ENCODE data around the gene SYNDIG1.

SYNDIG1 gene

GRCh38 chr20:24648919-24649318 is 179.5 kb downstream of the SYNDIG1 start:
- no peak overlapping the region for H2BK15ac ChIP-seq (replicated peaks; ENCODE audit: low read depth)
- H3K56ac ChIP-seq (ENCODE audit: low read length), result no peak overlapping the region
- no peak overlapping the region for H4K8ac ChIP-seq (ENCODE audit: low read depth, low read length)
- H3K4me1 ChIP-seq (ENCODE audit: control insufficient read depth, low read depth, low read length), result no peaks in the 10 kb centered on the region
- no peak overlapping the region for H2BK5ac ChIP-seq (ENCODE audit: low read length)
- no peaks in the 10 kb centered on the region for H3K27me3 ChIP-seq (ENCODE audit: insufficient read depth, low read length, poor library complexity)
- no peak overlapping the region for H2BK120ac ChIP-seq (ENCODE audit: low read depth, low read length)
- WGBS (ENCODE audit: extremely low coverage, insufficient coverage, low lambda C conversion rate), result no CpG with 5 or more reads among the region's 2 CpGs
- no peaks in the 10 kb centered on the region for H3K36me3 ChIP-seq (ENCODE audit: control insufficient read depth, insufficient read depth, low read length)
- H4K5ac ChIP-seq (ENCODE audit: low read length), result no peak overlapping the region
- H3K23ac ChIP-seq (ENCODE audit: low read length), result peak overlapping the region; percentile 51
- no peaks in the 10 kb centered on the region for H3K79me2 ChIP-seq (ENCODE audit: control insufficient read depth, insufficient read depth, low read length)
- no peak overlapping the region for H3K4ac ChIP-seq (ENCODE audit: low read depth, low read length)
- no peaks in the 10 kb centered on the region for H3K79me1 ChIP-seq (ENCODE audit: low read length)
- H3K27ac ChIP-seq (ENCODE audit: low read depth, low read length), result no peak overlapping the region
- no peak overlapping the region for H2AK5ac ChIP-seq (ENCODE audit: low read length)
- H3K18ac ChIP-seq (ENCODE audit: low read length), result no peak overlapping the region
- no peak overlapping the region for H3K4me3 ChIP-seq (ENCODE audit: low read length)
- DNase-seq, result no peak
- H3K4me2 ChIP-seq (ENCODE audit: low read length), result no peak overlapping the region
- H3K9ac ChIP-seq (ENCODE audit: low read length), result no peak overlapping the region

DNA sequence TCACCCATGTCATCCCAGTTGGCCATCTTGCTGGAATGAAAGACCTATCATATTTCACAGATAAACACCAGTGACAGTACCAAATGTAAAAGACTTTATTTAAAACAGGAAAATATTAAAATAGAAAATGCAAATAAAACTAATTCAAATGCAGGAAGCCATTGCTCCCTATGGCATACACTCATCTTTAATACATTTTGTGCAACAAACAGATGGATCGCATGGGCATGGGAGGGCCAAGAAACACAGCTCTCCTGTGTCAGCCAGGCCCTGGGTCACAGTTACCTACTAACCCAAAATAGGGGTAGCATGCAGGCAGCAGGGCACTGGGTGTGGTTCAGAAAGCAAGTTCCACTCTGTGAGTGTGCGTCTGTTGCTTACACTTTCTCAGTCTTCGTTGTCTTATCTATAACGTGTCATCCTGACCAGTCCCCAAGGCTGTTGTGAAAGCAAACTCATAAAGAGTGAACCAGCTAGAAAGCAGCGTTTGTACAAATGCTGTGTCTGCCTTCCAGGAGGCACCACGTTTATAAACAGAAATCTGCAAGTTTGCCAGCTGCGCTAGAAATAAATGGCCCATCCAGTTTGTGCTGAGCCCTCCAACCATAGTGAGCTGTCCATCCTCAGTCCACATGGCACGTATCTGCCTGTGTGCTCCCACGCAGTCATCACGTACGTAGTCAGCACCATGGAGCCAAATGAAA is 180.5 kb downstream of the SYNDIG1 start:
- H3K18ac ChIP-seq (ENCODE audit: low read length), result no peak overlapping the region
- H3K36me3 ChIP-seq (ENCODE audit: control insufficient read depth, insufficient read depth, low read length), result no peaks in the 10 kb centered on the region
- H2BK120ac ChIP-seq (ENCODE audit: low read depth, low read length), result no peak overlapping the region
- no peak overlapping the region for H4K8ac ChIP-seq (ENCODE audit: low read depth, low read length)
- no peak overlapping the region for H3K27ac ChIP-seq (ENCODE audit: low read depth, low read length)
- H3K56ac ChIP-seq (ENCODE audit: low read length), result no peak overlapping the region
- H2AK5ac ChIP-seq (ENCODE audit: low read length), result no peak overlapping the region
- no peak overlapping the region for H2BK5ac ChIP-seq (ENCODE audit: low read length)
- no peaks in the 10 kb centered on the region for H3K79me1 ChIP-seq (ENCODE audit: low read length)
- no peak overlapping the region for H3K4me3 ChIP-seq (ENCODE audit: low read length)
- DNase-seq, result no peak
- no peak overlapping the region for H3K9ac ChIP-seq (ENCODE audit: low read length)
- H3K4me1 ChIP-seq (ENCODE audit: control insufficient read depth, low read depth, low read length), result no peaks in the 10 kb centered on the region
- H3K23ac ChIP-seq (ENCODE audit: low read length), result no peak overlapping the region
- no peaks in the 10 kb centered on the region for H3K27me3 ChIP-seq (ENCODE audit: insufficient read depth, low read length, poor library complexity)
- no peak overlapping the region for H3K4me2 ChIP-seq (ENCODE audit: low read length)
- no peak overlapping the region for H3K4ac ChIP-seq (ENCODE audit: low read depth, low read length)
- H4K5ac ChIP-seq (ENCODE audit: low read length), result no peak overlapping the region
- H2BK15ac ChIP-seq (replicated peaks; ENCODE audit: low read depth), result no peak overlapping the region
- H3K79me2 ChIP-seq (ENCODE audit: control insufficient read depth, insufficient read depth, low read length), result no peaks in the 10 kb centered on the region
- no CpG with 5 or more reads among the region's 11 CpGs for WGBS (ENCODE audit: extremely low coverage, insufficient coverage, low lambda C conversion rate)

DNA sequence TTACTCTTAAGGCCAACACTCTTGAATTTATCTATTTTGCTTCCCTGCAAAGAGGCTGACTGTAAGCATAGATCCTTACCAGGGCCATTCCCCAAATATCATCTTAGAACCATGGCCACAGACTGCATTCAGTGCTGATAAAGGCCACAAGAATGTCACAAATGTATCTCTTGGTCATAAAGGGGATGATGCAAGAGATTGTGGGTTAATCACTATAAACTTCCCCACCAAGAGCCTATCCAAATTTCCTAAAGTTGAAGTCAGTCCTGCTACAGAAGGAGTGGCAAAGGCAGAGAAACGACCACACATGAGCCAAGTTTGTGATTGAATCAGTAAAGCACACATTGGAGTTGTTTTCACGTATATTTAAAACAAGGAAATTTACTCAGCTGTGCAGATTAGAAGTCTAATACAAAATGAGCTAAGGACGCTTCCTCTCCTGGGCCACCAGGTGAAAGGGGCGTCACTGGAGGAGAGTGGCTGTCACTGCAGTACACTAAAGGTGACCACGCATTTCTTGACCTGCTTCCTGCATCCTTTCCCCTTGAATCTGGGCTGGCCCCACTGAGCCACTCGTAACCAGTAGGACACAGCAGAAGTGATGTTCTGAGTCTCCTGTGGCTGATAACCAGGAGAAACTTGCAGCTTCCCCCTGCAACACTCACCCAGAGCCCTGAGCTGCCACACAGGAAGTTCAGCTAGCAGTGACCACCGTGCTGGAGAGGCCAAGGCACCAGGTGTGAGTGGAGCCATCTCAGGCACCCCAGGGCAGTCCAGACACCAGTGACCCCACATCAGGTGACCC is 181.9 kb downstream of the SYNDIG1 start:
- Histone ChIP-seq H3K79me2 (ENCODE audit: control insufficient read depth, insufficient read depth, low read length) (no peaks in the 10 kb centered on the region), H3K4me2 (ENCODE audit: low read length) (no peak overlapping the region), H3K4me3 (ENCODE audit: low read length) (no peak overlapping the region), H3K79me1 (ENCODE audit: low read length) (no peaks in the 10 kb centered on the region), H3K27me3 (ENCODE audit: insufficient read depth, low read length, poor library complexity) (no peaks in the 10 kb centered on the region), H2BK15ac (replicated peaks; ENCODE audit: low read depth) (no peak overlapping the region), H2BK120ac (ENCODE audit: low read depth, low read length) (no peak overlapping the region), H3K18ac (ENCODE audit: low read length) (no peak overlapping the region), H2AK5ac (ENCODE audit: low read length) (no peak overlapping the region), H3K4me1 (ENCODE audit: control insufficient read depth, low read depth, low read length) (no peaks in the 10 kb centered on the region), H4K8ac (ENCODE audit: low read depth, low read length) (no peak overlapping the region), H4K5ac (ENCODE audit: low read length) (no peak overlapping the region), H2BK5ac (ENCODE audit: low read length) (no peak overlapping the region), H3K9ac (ENCODE audit: low read length) (no peak overlapping the region), H3K27ac (ENCODE audit: low read depth, low read length) (no peak overlapping the region), H3K23ac (ENCODE audit: low read length) (no peak overlapping the region), H3K56ac (ENCODE audit: low read length) (no peak overlapping the region), H3K4ac (ENCODE audit: low read depth, low read length) (no peak overlapping the region), H3K36me3 (ENCODE audit: control insufficient read depth, insufficient read depth, low read length) (no peaks in the 10 kb centered on the region)
- no CpG with 5 or more reads among the region's 7 CpGs for WGBS (ENCODE audit: extremely low coverage, insufficient coverage, low lambda C conversion rate)
- DNase-seq, result peak; percentile 44

- Histone ChIP-seq H2BK5ac (ENCODE audit: low read length) (no peak overlapping the region), H3K36me3 (ENCODE audit: control insufficient read depth, insufficient read depth, low read length) (no peaks in the 10 kb centered on the region), H3K27ac (ENCODE audit: low read depth, low read length) (no peak overlapping the region), H4K8ac (ENCODE audit: low read depth, low read length) (no peak overlapping the region), H2AK5ac (ENCODE audit: low read length) (no peak overlapping the region), H3K4me3 (ENCODE audit: low read length) (no peak overlapping the region), H3K4me1 (ENCODE audit: control insufficient read depth, low read depth, low read length) (no peaks in the 10 kb centered on the region), H3K79me1 (ENCODE audit: low read length) (no peaks in the 10 kb centered on the region), H3K9ac (ENCODE audit: low read length) (no peak overlapping the region), H3K27me3 (ENCODE audit: insufficient read depth, low read length, poor library complexity) (no peaks in the 10 kb centered on the region), H2BK15ac (replicated peaks; ENCODE audit: low read depth) (no peak overlapping the region), H3K18ac (ENCODE audit: low read length) (no peak overlapping the region), H2BK120ac (ENCODE audit: low read depth, low read length) (no peak overlapping the region), H3K23ac (ENCODE audit: low read length) (no peak overlapping the region), H3K79me2 (ENCODE audit: control insufficient read depth, insufficient read depth, low read length) (no peaks in the 10 kb centered on the region), H3K56ac (ENCODE audit: low read length) (no peak overlapping the region), H3K4me2 (ENCODE audit: low read length) (no peak overlapping the region), H4K5ac (ENCODE audit: low read length) (no peak overlapping the region), H3K4ac (ENCODE audit: low read depth, low read length) (no peak overlapping the region)
- no peak for DNase-seq
- WGBS (ENCODE audit: extremely low coverage, insufficient coverage, low lambda C conversion rate), result no CpG with 5 or more reads among the region's 4 CpGs
Measured at GRCh38 chr20:24651976-24652345, 182.5 kb downstream of the SYNDIG1 start.

DNA sequence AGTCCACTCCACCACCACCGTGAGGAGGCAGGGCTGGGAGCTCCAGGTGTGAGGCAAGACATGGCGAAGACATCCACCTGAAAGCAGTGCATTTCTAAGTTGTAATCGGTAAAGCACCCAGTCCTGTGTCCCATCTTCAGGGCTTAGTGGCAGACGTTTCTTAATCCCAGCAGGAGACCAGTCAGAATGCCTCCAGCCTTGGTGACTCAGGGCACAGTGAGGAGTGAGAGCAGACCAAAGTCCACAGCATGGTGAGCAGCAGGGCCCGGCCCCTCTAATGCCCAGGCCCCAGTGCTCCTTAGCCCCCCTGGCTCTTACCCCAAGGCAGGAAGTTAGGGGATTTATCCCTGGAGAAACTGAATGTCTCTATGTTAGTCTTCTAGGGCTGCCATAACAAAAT is 183.9 kb downstream of the SYNDIG1 start:
- Histone ChIP-seq H3K27ac (ENCODE audit: low read depth, low read length) (no peak overlapping the region), H2AK5ac (ENCODE audit: low read length) (no peak overlapping the region)
- WGBS (ENCODE audit: extremely low coverage, insufficient coverage, low lambda C conversion rate), result no CpG with 5 or more reads among the region's 5 CpGs

More for the DNA sequence above, 183.9 kb downstream of the SYNDIG1 start:
- H4K5ac ChIP-seq (ENCODE audit: low read length), result no peak overlapping the region
- H3K56ac ChIP-seq (ENCODE audit: low read length), result no peak overlapping the region
- H4K8ac ChIP-seq (ENCODE audit: low read depth, low read length), result no peak overlapping the region
- H3K79me2 ChIP-seq (ENCODE audit: control insufficient read depth, insufficient read depth, low read length), result no peaks in the 10 kb centered on the region
- H3K4me3 ChIP-seq (ENCODE audit: low read length), result no peak overlapping the region
- H3K4me1 ChIP-seq (ENCODE audit: control insufficient read depth, low read depth, low read length), result no peaks in the 10 kb centered on the region
- no peak overlapping the region for H2BK120ac ChIP-seq (ENCODE audit: low read depth, low read length)
- no peak overlapping the region for H3K4ac ChIP-seq (ENCODE audit: low read depth, low read length)
- no peak for DNase-seq
- no peaks in the 10 kb centered on the region for H3K36me3 ChIP-seq (ENCODE audit: control insufficient read depth, insufficient read depth, low read length)
- peak overlapping the region; percentile 25 for H3K23ac ChIP-seq (ENCODE audit: low read length)
- no peaks in the 10 kb centered on the region for H3K27me3 ChIP-seq (ENCODE audit: insufficient read depth, low read length, poor library complexity)
- H3K79me1 ChIP-seq (ENCODE audit: low read length), result no peaks in the 10 kb centered on the region
- no peak overlapping the region for H3K4me2 ChIP-seq (ENCODE audit: low read length)
- no peak overlapping the region for H3K9ac ChIP-seq (ENCODE audit: low read length)
- no peak overlapping the region for H2BK15ac ChIP-seq (replicated peaks; ENCODE audit: low read depth)
- H3K18ac ChIP-seq (ENCODE audit: low read length), result no peak overlapping the region
- H2BK5ac ChIP-seq (ENCODE audit: low read length), result no peak overlapping the region

Measured in mesendoderm (in vitro differentiated cells).